ENCODE measurements around the gene ROS1.
A peak's percentile ranks its signal among the peaks of the same experiment; 100 is the strongest.
"Not testable (repeated sequence)": the region's sequence is repeated elsewhere in the genome, so short reads cannot be mapped to it uniquely, and the experiment has no call there.

ROS1 gene

DNA sequence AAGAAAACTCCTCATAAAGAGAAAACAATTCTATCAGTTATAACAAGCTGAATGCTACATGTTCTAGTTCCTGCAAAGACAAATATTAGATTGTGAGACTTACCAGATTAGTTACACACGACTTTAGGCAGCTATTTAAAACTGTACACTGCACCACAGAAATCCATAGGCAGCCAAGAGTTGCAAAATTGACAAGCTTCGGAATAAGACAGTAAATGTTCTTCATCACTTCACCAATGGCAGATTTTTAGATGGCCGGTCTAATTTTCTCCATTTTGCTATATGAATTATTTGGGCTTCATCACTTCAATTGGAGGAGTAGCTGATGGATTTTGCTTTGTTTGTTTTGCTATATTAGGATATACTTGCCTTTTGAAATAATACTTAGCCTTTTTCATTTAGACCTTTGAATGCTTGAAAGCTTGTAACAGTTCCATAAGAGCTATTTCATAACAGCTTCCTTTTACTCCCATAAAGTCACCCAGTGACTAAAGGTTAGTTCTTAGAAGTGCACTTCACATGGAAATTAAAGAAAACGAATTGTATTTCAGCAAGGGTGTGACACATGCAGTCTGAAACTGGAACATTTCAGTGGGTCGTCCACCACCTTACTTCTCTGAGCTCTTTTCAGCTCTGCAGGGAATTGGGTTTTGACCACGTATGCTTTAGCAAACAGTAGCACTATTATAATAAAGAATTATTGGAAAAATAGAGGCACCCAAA lies at the start of gene ROS1:
Gene ROS1 (minus strand): TSS at position 512 of the 723 bp plus-strand sequence. CDS start 286 bp downstream, at position 226.
- no peak for DNase-seq
- in situ Hi-C loops (cut with HindIII; ENCODE audit: low pct_ligation_motif_present, low pct_unique_long_range_greater_than_20kb, low sequenced_read_pairs), result no loop called here

DNA sequence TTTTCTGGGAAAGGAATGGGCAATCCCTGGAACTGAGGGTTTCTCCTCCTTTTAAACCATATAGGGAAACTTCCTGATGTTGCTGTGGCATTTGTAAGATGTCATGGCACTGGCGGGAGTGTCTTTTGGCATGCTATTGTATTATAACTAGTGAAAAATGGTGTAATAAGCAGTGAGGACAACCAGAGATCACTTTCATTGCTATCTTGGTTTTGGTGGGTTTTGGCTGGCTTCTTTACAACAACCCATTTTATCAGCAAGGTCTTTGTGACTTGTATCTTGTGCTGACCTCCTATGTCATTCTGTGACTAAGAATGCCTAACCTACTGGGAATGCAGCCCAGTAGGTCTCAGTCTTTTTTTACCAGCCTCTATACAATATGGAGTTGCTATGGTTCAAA lies 47.7 kb upstream of the ROS1 start:
- DNase-seq, result no peak
- in situ Hi-C loops (cut with HindIII; ENCODE audit: low pct_ligation_motif_present, low pct_unique_long_range_greater_than_20kb, low sequenced_read_pairs), result loop anchor here (25.0 kb wide), 1 partner anchor 89 kb away; no protein-coding TSS in a partner anchor

DNA sequence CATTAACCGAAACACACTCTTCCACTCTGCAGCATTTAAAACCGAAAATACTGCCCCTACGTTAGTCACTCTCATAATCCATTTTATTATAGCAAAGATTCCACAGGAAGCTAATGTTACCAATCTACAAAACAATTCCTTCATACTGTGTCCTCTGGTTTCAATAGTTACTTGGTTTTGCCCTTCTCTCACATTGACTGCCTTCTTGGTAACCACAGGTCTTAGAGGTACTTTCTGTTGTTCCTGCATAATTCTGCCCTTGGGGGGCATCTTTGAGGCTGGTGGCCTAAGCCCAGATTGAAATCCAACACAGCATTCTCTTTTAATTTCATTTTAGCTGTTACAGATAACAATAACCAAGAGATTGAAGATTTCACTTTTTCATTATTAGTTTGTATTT lies 46.9 kb upstream of the ROS1 start:
- DNase-seq, result no peak
- in situ Hi-C loops (cut with HindIII; ENCODE audit: low pct_ligation_motif_present, low pct_unique_long_range_greater_than_20kb, low sequenced_read_pairs), result loop anchor here (25.0 kb wide), 1 partner anchor 90 kb away; no protein-coding TSS in a partner anchor

- in situ Hi-C loops (cut with HindIII; ENCODE audit: low pct_ligation_motif_present, low pct_unique_long_range_greater_than_20kb, low sequenced_read_pairs), result loop anchor here (25.0 kb wide), 1 partner anchor 93 kb away; no protein-coding TSS in a partner anchor
- DNase-seq, result no peak
Observed at GRCh38 chr6:117469791-117470190, 44.0 kb upstream of the ROS1 start.

DNA sequence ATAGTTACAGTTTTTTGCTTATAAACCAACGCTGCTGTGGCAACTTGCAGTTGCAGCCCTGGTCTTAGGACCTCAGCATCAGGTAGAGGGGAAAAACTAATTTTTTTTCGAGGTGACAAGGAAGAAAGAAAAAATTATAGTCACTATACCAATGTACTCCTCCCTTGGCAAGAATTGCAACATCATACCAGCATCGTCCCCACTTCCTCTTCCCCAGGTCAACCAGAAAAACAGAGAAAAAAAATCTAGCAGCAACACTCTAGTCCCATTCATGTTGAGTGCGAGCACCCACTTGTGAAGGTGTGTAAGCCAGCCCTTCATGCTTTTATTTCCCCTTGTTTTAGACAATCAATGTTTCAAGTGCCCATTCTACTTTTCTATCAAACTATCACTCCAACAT lies 43.6 kb upstream of the ROS1 start:
- no peak for DNase-seq
- in situ Hi-C loops (cut with HindIII; ENCODE audit: low pct_ligation_motif_present, low pct_unique_long_range_greater_than_20kb, low sequenced_read_pairs), result loop anchor here (25.0 kb wide), 1 partner anchor 93 kb away; no protein-coding TSS in a partner anchor

GRCh38 chr6:117468527-117468926 lies 42.8 kb upstream of the ROS1 start:
- in situ Hi-C loops (cut with HindIII; ENCODE audit: low pct_ligation_motif_present, low pct_unique_long_range_greater_than_20kb, low sequenced_read_pairs), result loop anchor here (25.0 kb wide), 1 partner anchor 94 kb away; no protein-coding TSS in a partner anchor
- DNase-seq, result not testable (repeated sequence)

GRCh38 chr6:117467876-117468275 lies 42.1 kb upstream of the ROS1 start:
- in situ Hi-C loops (cut with HindIII; ENCODE audit: low pct_ligation_motif_present, low pct_unique_long_range_greater_than_20kb, low sequenced_read_pairs), result loop anchor here (25.0 kb wide), 1 partner anchor 94 kb away; no protein-coding TSS in a partner anchor

GRCh38 chr6:117465691-117466090 lies 39.9 kb upstream of the ROS1 start:
- in situ Hi-C loops (cut with HindIII; ENCODE audit: low pct_ligation_motif_present, low pct_unique_long_range_greater_than_20kb, low sequenced_read_pairs), result loop anchor here (25.0 kb wide), 1 partner anchor 97 kb away; no protein-coding TSS in a partner anchor
- DNase-seq, result no peak

More at GRCh38 chr6:117467876-117468275, 42.1 kb upstream of the ROS1 start:
- no peak for DNase-seq

DNA sequence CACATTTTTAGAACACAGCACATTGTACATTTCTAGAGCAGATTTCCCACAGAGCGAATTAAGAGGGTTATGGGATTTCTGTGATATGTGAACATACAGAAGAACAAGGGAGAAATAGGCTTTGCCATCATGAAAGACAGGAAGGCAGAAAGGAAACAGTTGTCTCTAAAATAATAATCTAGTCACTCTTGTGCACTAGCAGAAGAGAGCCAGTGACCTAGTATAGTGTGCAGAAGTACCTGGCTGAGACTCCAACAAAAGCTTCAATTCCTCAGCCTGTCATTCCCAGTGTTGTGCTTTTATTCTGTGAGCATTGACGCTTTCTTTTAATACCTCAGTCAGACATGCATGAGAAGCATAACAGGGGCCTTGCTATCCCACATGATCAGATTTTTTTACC lies 39.0 kb upstream of the ROS1 start:
- no peak for DNase-seq
- in situ Hi-C loops (cut with HindIII; ENCODE audit: low pct_ligation_motif_present, low pct_unique_long_range_greater_than_20kb, low sequenced_read_pairs), result loop anchor here (25.0 kb wide), 1 partner anchor 98 kb away; no protein-coding TSS in a partner anchor

- in situ Hi-C loops (cut with HindIII; ENCODE audit: low pct_ligation_motif_present, low pct_unique_long_range_greater_than_20kb, low sequenced_read_pairs), result loop anchor here (25.0 kb wide), 1 partner anchor 98 kb away; no protein-coding TSS in a partner anchor
- peak; percentile 39 for DNase-seq
Observed at GRCh38 chr6:117463762-117464665, 38.3 kb upstream of the ROS1 start.

GRCh38 chr6:117459204-117459944 lies 33.6 kb upstream of the ROS1 start:
- no peak for DNase-seq
- in situ Hi-C loops (cut with HindIII; ENCODE audit: low pct_ligation_motif_present, low pct_unique_long_range_greater_than_20kb, low sequenced_read_pairs), result loop anchor here (25.0 kb wide), 1 partner anchor 103 kb away; no protein-coding TSS in a partner anchor

- in situ Hi-C loops (cut with HindIII; ENCODE audit: low pct_ligation_motif_present, low pct_unique_long_range_greater_than_20kb, low sequenced_read_pairs), result loop anchor here (25.0 kb wide), 1 partner anchor 105 kb away; no protein-coding TSS in a partner anchor
- no peak for DNase-seq
Observed at GRCh38 chr6:117456998-117457397, 31.3 kb upstream of the ROS1 start.

DNA sequence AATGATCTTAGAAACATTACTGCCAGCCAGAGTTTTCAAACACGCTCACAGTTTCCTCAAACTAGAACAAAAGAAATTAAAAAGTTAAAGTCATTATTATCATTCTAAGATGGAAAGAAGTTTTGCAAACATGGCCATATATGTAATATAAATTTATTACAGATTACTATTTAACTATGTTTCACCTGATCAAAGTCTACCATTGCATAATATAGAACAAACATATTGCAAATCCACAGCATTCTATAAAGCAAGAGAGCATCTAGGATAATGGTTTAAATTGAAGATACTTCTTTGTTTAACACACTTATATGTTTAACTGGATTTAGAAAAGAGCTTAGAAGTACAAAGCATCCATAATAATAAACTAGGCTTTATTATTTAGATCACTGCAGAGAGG lies 30.5 kb upstream of the ROS1 start:
- in situ Hi-C loops (cut with HindIII; ENCODE audit: low pct_ligation_motif_present, low pct_unique_long_range_greater_than_20kb, low sequenced_read_pairs), result loop anchor here (25.0 kb wide), 1 partner anchor 106 kb away; no protein-coding TSS in a partner anchor

DNA sequence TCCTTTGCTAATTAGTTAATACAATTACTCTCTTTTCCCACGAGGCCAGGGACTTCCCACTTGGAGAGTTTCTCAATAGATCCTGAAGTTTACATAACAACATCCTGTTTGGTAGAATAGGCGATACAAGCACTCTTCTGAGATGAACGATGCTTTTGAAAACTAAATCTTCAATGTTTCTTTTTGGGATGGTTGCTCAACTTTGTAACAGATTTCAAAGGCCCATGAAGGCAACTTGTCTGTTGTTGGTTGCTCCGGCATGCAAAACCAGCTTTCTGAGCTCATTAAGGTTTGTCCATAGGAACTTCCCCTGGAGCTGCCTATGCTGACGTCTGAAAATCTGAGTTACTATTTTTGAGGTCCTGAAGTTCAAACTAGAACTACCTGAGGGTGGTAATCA lies 25.9 kb upstream of the ROS1 start:
- DNase-seq, result no peak
- in situ Hi-C loops (cut with HindIII; ENCODE audit: low pct_ligation_motif_present, low pct_unique_long_range_greater_than_20kb, low sequenced_read_pairs), result loop anchor here (25.0 kb wide), 1 partner anchor 111 kb away; no protein-coding TSS in a partner anchor

More for the DNA sequence above, 30.5 kb upstream of the ROS1 start:
- DNase-seq, result no peak

- in situ Hi-C loops (cut with HindIII; ENCODE audit: low pct_ligation_motif_present, low pct_unique_long_range_greater_than_20kb, low sequenced_read_pairs), result loop anchor here (25.0 kb wide), 1 partner anchor 113 kb away; no protein-coding TSS in a partner anchor
- DNase-seq, result peak; percentile 75
Observed at GRCh38 chr6:117449549-117450439, 24.1 kb upstream of the ROS1 start.

- DNase-seq, result peak; percentile 86
- in situ Hi-C loops (cut with HindIII; ENCODE audit: low pct_ligation_motif_present, low pct_unique_long_range_greater_than_20kb, low sequenced_read_pairs), result no loop called here
Observed at GRCh38 chr6:117448732-117449485, 23.2 kb upstream of the ROS1 start.

Data from ACHN (cell line).